SK-N-SH (cell line): ENCODE results near the gene NEK7. TPM values are rescaled to one million over a fixed set of nuclear protein-coding genes. Genes with fewer than 3 reads are reported as not detected.

ENCODE experiments used
- CTCF ChIA-PET: fragments of 300-600, 350-600 bp; formaldehyde crosslinking; extraction: SDS; loops from one replicate; lab custom pipeline; 2021; lab: Yijun Ruan, JAX
- POLR2A ChIA-PET: fragments of 350-600 bp; sonication (Branson Sonifier 250); formaldehyde crosslinking; extraction: SDS; loops from one replicate; lab custom pipeline; 2020; ENCODE audit warnings: antibody characterized with exemption, inconsistent platforms; lab: Yijun Ruan, JAX
- DNase-seq: peaks from one replicate; pipeline ENCODE4 v3.0.0; 2012
- H2AFZ ChIP-seq: fragments of 200-600 bp; sonication (generic); 2 replicates; pipeline ENCODE4 v1.8.1; 2016; ENCODE audit warnings: antibody characterized with exemption, mild to moderate bottlenecking, low read depth
- H3F3A ChIP-seq: fragments of 200-600 bp; sonication (generic); replicated peaks from 2 replicates; pipeline ENCODE3; 2016; ENCODE audit warnings: antibody characterized with exemption, mild to moderate bottlenecking; ENCODE audit not compliant: insufficient read depth
- H3K27ac ChIP-seq, 2 experiments: fragments of 200-500 bp in 1 of 2; fragments of 200-600 bp in 1 of 2; sonication (Bioruptor generic) in 1 of 2; sonication (generic), shearing (Covaris generic) in 1 of 2; 2 replicates each; pipeline versions ENCODE4 v1.5.1 to v1.6.1; 2014 to 2016; ENCODE audit warnings: low read depth in 2 of 2, inconsistent platforms in 1 of 2, low read length in 1 of 2, mild to moderate bottlenecking in 1 of 2, mixed read lengths in 1 of 2
- H3K27me3 ChIP-seq: fragments of 200-600 bp; sonication (generic), shearing (Covaris generic); 2 replicates; pipeline ENCODE4 v1.6.1; 2016; ENCODE audit warnings: mixed run types; ENCODE audit not compliant: insufficient read depth
- H3K36me3 ChIP-seq, 2 experiments: fragments of 200-500 bp in 1 of 2; fragments of 200-600 bp in 1 of 2; sonication (Bioruptor generic) in 1 of 2; sonication (generic) in 1 of 2; replicated peaks in 1 of 2; 2 replicates each; pipeline versions ENCODE3 to v1.5.1; 2014 to 2016; ENCODE audit warnings: low read length in 1 of 2, mild to moderate bottlenecking in 1 of 2; ENCODE audit not compliant: insufficient read depth in 2 of 2, control insufficient read depth in 1 of 2
- H3K4me1 ChIP-seq, 2 experiments: fragments of 200-500 bp in 1 of 2; fragments of 200-600 bp in 1 of 2; sonication (Bioruptor generic) in 1 of 2; sonication (generic), shearing (Covaris generic) in 1 of 2; 2 replicates each; pipeline versions ENCODE4 v1.5.1 to v1.6.1; 2014 to 2016; ENCODE audit warnings: low read depth in 1 of 2, low read length in 1 of 2, mixed run types in 1 of 2; ENCODE audit not compliant: insufficient read depth in 2 of 2, control insufficient read depth in 1 of 2
- H3K4me2 ChIP-seq: fragments of 200-600 bp; sonication (generic), shearing (Covaris generic); 2 replicates; pipeline ENCODE4 v1.6.1; 2017; ENCODE audit warnings: mixed run types
- H3K4me3 ChIP-seq, 2 experiments: fragments of 200-500 bp in 1 of 2; fragments of 200-600 bp in 1 of 2; sonication (Bioruptor generic) in 1 of 2; sonication (generic), shearing (Covaris generic) in 1 of 2; 2 replicates each; pipeline versions ENCODE4 v1.5.1 to v1.8.1; 2014 to 2016; ENCODE audit warnings: low read depth in 2 of 2, inconsistent platforms in 1 of 2, low read length in 1 of 2, mild to moderate bottlenecking in 1 of 2, mixed read lengths in 1 of 2, moderate library complexity in 1 of 2
- H3K79me2 ChIP-seq: fragments of 200-600 bp; sonication (generic); 2 replicates; pipeline ENCODE4 v1.8.1; 2017; ENCODE audit warnings: mild to moderate bottlenecking; ENCODE audit not compliant: insufficient read depth
- H3K9ac ChIP-seq: fragments of 200-600 bp; sonication (generic); 2 replicates; pipeline ENCODE4 v1.6.1; 2017; ENCODE audit warnings: mixed run types
- H3K9me2 ChIP-seq: fragments of 200-600 bp; sonication (generic); 2 replicates; pipeline ENCODE4 v1.6.1; 2017; ENCODE audit warnings: mixed run types
- H3K9me3 ChIP-seq: fragments of 200-600 bp; sonication (generic); 2 replicates; pipeline ENCODE4 v1.6.1; 2017; ENCODE audit warnings: mixed run types, mild to moderate bottlenecking, moderate library complexity
- H4K20me1 ChIP-seq: fragments of 200-600 bp; sonication (generic); 2 replicates; pipeline ENCODE4 v1.6.1; 2017; ENCODE audit warnings: mild to moderate bottlenecking, mixed run types; ENCODE audit not compliant: insufficient read depth
- CHD2 ChIP-seq: fragments of 150-350 bp; IDR thresholded peaks from 2 replicates; pipeline ENCODE4 v1.6.1; 2018; ENCODE audit warnings: low read length; ENCODE audit not compliant: partially characterized antibody
- CTCF ChIP-seq: fragments of 200-600 bp; sonication (generic); IDR thresholded peaks from 2 replicates; pipeline ENCODE4 v1.6.1; 2017; ENCODE audit warnings: antibody characterized with exemption, mild to moderate bottlenecking, moderate library complexity
- EP300 ChIP-seq, 2 experiments: IDR thresholded peaks; 2 replicates each; pipeline versions ENCODE4 v1.4.0 to v1.6.1; 2012; ENCODE audit warnings: borderline replicate concordance in 1 of 2, low read depth in 1 of 2, low read length in 1 of 2
- FOXJ3 ChIP-seq: sonication (generic); formaldehyde crosslinking; IDR thresholded peaks from 2 replicates; pipeline ENCODE4 v1.5.1; 2020; ENCODE audit warnings: mild to moderate bottlenecking, missing genetic modification reagents
- GABPA ChIP-seq: IDR thresholded peaks from 2 replicates; pipeline ENCODE4 v1.4.0; 2012; ENCODE audit warnings: low read depth, mild to moderate bottlenecking
- GATA2 ChIP-seq: sonication (generic); formaldehyde crosslinking; IDR thresholded peaks from 2 replicates; pipeline ENCODE4 v1.5.0; 2020; ENCODE audit warnings: mild to moderate bottlenecking, missing genetic modification reagents
- JUND ChIP-seq: IDR thresholded peaks from 2 replicates; pipeline ENCODE4 v1.4.0; 2012
- MXI1 ChIP-seq: IDR thresholded peaks from 2 replicates; pipeline ENCODE4 v1.6.1; 2012; ENCODE audit warnings: mild to moderate bottlenecking, low read depth, low read length, improper control_type of control experiment
- NRF1 ChIP-seq: IDR thresholded peaks from 2 replicates; pipeline ENCODE4 v1.6.1; 2012; ENCODE audit warnings: low read depth, mild to moderate bottlenecking, low read length
- PBX3 ChIP-seq: IDR thresholded peaks from 2 replicates; pipeline ENCODE4; 2012
- POLR2AphosphoS5 ChIP-seq: IDR thresholded peaks from 2 replicates; pipeline ENCODE4 v1.6.1; 2012; ENCODE audit warnings: low read depth, low read length
- RAD21 ChIP-seq: IDR thresholded peaks from 2 replicates; pipeline ENCODE4 v1.6.1; 2012; ENCODE audit warnings: mild to moderate bottlenecking, low read length
- REST ChIP-seq: IDR thresholded peaks from 2 replicates; pipeline ENCODE4 v1.6.1; 2012; ENCODE audit warnings: mild to moderate bottlenecking, low read depth, low read length, moderate library complexity
- RXRA ChIP-seq: IDR thresholded peaks from 2 replicates; pipeline ENCODE4 v1.4.0; 2012; ENCODE audit warnings: low read depth, mild to moderate bottlenecking, borderline replicate concordance
- SMC3 ChIP-seq: IDR thresholded peaks from 2 replicates; pipeline ENCODE4 v1.6.1; 2012; ENCODE audit warnings: low read depth, low read length, improper control_type of control experiment
- ZBTB33 ChIP-seq: IDR thresholded peaks from 2 replicates; pipeline ENCODE4 v1.4.0; 2012; ENCODE audit warnings: low read depth, borderline replicate concordance
- whole genome bisulfite sequencing: methylation state at CpG from one replicate; pipeline ENCODE4 v1.1.6; 2017; ENCODE audit warnings: low lambda C conversion rate; 5-methylcytosine and 5-hydroxymethylcytosine counted together
- polyA plus RNA-seq, 3 experiments: library from polyadenylated mRNA; depleted of rRNA; stranded (reverse); fragments of >200 nt; gene quantifications; 2 replicates each; pipeline ENCODE4 v1.2.3, GENCODE V29; 2012

The NEK7 gene
- polyA plus RNA-seq, 1 of the 3 experiments (the other 2 are of a cell fraction) = 85.8 TPM

GRCh38 chr1:198147216-198147615 is 9.6 kb upstream of the NEK7 start:
- Histone ChIP-seq H3K9me2 (no peaks in the 10 kb centered on the region), H4K20me1 (no peaks in the 10 kb centered on the region), H3K27me3 (no peaks in the 10 kb centered on the region), H3K4me3 (no peak overlapping the region), H3F3A (peaks cover 7% of the 10 kb centered on the region), H3K9ac (no peak overlapping the region), H3K36me3 (no peaks in the 10 kb centered on the region), H3K4me1 (peaks cover 5 to 9% of the 10 kb centered on the region in 2 experiments; a peak in 2 of 4 replicates), H3K9me3 (no peaks in the 10 kb centered on the region), H2AFZ (no peak overlapping the region), H3K4me2 (no peak overlapping the region), H3K27ac (no peak overlapping the region), H3K79me2 (no peaks in the 10 kb centered on the region)
- ChIA-PET CTCF (no interaction called here), POLR2A (no interaction called here)
- WGBS = 88% methylated on average over 2 of the region's 2 CpGs
- TF ChIP-seq EP300 (IDR thresholded peaks at IDR 0.05; ENCODE audit: borderline replicate concordance in 1 of 2, low read depth in 1 of 2, low read length in 1 of 2) (no peak), SMC3 (no peak), REST (no peak), PBX3 (no peak), NRF1 (no peak), POLR2AphosphoS5 (no peak), FOXJ3 (no peak), MXI1 (no peak), CHD2 (no peak), CTCF (no peak), JUND (no peak), RXRA (no peak), GATA2 (CRISPR knock-in tag) (no peak), GABPA (no peak), RAD21 (no peak), ZBTB33 (no peak)
- no peak for DNase-seq
